Ovary (tissue), 3 donors: ENCODE measurements around the gene TEDDM1.

Experiments
- CTCF ChIP-seq, 3 donors: fragments of 450-650 bp in 2 of 3; fragments of 200-600 bp in 1 of 3; IDR thresholded peaks; one replicate each; pipeline versions ENCODE4 v1.5.1 to v1.8.0; 2016 to 2022; ENCODE audit warnings: antibody characterized with exemption in 3 of 3, mild to moderate bottlenecking in 1 of 3
- POLR2A ChIP-seq: fragments of 450-650 bp; IDR thresholded peaks from one replicate; pipeline ENCODE4 v1.6.1; 2017; ENCODE audit warnings: antibody characterized with exemption, mild to moderate bottlenecking, moderate library complexity
- donor health status: DM: no; HTN: no; CAD: no.

GRCh38 chr1:182404781-182405180 lies 4.3 kb upstream of the TEDDM1 start:
- no peak for TF ChIP-seq POLR2A
- no peak for TF ChIP-seq CTCF (IDR thresholded peaks at IDR 0.05)
